GM11168 (cell line): Measurements from ENCODE around the gene MAT2A.
"Not testable (repeated sequence)": the region's sequence is repeated elsewhere in the genome, so short reads cannot be mapped to it uniquely, and the experiment has no call there.

ENCODE experiments used
- in situ Hi-C: fragments of 300-500 bp; cut with MboI; formaldehyde crosslinking; loops from one replicate; pipeline ENCODE4 v1.12.0; 2022; ENCODE audit warnings: low sequenced_read_pairs; ENCODE audit not compliant: unreplicated experiment

Gene MAT2A

GRCh38 chr2:85545780-85546240 is 6.8 kb downstream of the MAT2A start:
- in situ Hi-C loops, result no loop called here

- in situ Hi-C loops, result no loop called here
Measured at GRCh38 chr2:85547089-85547858, 8.3 kb downstream of the MAT2A start.

DNA sequence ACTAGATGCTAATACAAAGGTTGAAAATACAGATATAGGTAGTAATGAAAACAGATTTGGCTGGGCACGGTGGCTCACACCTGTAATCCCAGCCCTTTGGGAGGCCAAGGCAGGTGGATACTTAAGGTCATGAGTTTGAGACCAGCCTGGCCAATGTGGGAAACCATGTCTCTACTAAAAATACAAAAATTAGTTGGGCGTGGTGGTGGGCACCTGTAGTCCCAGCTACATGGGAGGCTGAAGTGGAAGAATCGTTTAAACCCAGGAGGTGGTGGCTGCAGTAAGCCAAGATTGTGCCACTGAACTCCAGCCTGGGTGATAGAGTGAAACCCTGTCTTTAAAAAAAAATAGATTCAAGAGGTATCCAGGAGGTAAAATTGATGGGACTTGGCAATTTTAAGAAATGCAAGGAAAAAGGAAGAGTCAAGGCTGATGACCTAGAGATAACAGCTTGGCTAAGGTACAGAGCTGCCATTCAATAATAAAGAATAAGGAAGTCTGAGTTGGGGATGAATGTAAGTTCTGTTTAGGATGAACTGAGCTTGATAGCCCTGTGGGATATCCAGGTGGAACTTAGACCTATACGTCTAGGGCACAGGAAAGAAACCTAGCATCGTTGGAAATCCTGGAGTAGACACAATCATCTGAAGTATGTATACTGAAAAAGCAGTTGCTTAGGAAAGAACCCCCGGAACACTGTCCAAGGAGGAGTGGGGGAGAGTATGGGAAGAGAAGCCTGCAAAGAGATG is 9.1 kb downstream of the MAT2A start:
- in situ Hi-C loops, result no loop called here

GRCh38 chr2:85548608-85548900 is 9.6 kb downstream of the MAT2A start:
- in situ Hi-C loops, result no loop called here

DNA sequence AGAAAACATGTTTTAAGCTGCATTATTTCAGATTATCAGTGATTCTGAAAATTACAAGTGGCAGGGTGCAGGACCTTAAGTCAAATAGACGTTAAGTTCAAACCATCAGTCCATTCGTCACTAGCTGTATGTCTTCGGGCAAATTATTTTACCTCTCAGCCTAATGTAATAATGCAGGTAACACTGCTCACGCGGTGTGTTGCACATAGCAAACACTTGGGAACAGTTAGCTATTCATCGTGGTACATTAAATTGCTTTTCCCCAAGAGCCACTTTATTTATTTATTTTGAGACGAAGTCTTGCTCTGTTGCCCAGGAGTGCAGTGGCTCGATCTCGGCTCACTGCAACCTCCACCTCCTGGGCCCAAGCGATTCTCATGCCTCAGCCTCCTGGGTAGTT is 10.1 kb downstream of the MAT2A start:
- in situ Hi-C loops, result no loop called here

DNA sequence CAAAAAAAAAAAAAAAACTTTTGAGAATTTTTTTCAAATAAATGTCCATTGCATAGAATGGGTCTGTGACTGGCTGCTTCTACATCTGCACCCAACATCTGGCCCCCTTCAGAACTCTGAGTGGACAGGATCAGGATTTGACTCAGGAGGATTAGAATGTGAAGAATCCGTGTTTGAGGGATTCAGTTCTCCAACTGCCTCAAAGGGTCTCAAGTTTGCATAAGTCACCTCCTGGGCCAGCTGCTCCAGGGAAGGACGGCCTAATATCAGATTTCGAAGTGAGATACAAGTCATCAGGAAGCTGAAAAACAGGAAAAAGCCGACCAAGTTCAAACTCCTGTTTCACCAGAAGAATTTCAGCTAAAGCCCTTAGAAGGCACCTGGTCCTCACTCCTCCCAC is 10.9 kb downstream of the MAT2A start:
- in situ Hi-C loops, result no loop called here

DNA sequence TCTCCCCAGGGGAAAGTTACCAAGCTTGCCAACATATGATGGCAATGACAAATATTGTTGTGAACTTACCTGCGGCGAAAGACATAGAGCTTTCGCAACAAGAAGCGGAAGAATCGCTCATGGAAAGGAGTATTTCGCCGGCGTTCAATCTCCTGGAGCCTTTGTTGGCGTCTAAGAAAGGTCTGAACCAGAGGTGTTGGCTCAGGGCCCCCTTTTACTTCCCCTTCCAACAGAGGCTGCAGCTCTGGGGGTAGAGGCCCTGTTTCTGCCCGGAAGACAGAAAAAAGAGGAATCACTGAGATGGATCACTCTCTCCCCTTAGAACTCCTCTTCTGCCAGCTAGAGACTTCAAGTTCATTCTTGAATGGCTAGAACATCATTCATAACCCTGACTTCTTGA is 11.5 kb downstream of the MAT2A start:
- in situ Hi-C loops, result no loop called here

DNA sequence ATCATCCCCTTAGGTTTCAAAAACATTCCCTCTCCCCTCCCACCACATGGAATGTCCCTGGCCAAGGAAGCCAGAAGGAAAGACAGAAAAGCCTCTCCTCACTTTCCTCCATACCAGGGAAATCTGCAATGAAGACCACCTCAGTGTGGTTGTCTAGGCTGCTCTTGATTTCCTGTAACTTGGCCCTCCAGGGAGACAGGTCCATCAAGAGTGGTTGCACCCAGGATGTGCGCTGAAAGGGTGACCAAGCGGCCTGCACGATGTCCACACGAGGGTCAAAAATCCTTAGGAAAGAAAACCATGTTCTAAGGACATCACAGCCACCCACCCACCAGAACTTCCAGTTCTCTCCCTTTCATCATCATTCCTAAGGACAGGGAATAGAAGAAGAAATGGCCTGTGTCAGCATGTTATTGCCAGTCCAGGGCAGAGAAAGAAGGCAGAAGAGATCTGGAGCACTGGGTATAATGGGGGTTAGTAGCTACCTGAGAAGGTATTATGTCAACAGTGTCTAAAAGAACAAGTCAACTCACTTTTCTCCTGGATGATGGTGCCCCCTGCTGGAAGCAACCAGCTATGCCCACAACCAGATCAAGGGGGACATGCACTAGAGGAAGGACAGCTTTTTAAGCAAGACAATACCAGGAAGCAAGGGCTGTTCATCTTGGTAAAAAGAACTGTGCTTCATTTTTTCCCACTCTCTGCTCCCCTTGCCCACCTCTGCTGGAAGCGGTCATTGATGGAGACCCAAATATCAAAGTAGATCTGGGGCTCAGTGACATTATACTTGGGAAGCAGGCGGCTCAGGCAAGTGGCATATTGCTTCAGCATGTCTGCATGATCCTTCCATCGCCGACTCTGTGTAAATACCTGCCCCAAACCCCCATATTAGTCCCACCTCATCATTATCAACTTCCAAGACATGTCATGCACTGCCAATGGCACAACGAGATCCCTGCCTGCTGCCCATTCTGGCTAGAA is 13.0 kb downstream of the MAT2A start:
- in situ Hi-C loops, result no loop called here

GRCh38 chr2:85553184-85553583 is 14.2 kb downstream of the MAT2A start:
- in situ Hi-C loops, result no loop called here

DNA sequence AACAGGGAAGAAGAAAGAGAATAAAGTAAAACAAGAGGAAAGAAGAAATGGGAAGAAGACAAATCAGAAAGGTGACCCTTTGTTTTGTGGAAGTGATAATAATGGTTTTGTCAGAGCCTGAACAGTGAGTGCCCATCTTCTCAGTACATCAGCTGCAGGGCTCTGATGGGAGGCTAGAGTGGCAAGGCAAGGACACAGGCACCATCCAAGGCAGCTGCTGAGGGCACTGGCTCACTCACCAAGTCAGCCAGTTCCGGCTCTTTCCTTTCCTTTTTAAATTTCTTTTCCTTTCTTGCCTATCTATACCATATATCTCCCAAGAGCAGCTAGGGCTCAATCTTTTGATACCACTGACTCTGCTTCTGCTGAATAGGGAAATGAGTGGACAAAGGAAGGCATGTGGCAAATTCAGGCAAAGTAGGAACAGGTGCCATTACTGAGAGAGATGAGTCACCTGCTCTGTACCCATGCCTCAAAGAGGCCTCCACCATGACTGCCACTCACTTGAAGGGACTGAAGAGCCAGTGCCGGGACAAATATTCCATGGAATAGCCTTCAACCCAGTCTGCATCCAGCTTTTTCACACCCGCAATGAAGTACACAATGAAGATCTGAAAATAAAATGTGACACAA is 16.1 kb downstream of the MAT2A start:
- in situ Hi-C loops, result loop anchor here (5.0 kb wide), 1 partner anchor 138 kb away; the partner anchor contains the start of gene SH2D6

DNA sequence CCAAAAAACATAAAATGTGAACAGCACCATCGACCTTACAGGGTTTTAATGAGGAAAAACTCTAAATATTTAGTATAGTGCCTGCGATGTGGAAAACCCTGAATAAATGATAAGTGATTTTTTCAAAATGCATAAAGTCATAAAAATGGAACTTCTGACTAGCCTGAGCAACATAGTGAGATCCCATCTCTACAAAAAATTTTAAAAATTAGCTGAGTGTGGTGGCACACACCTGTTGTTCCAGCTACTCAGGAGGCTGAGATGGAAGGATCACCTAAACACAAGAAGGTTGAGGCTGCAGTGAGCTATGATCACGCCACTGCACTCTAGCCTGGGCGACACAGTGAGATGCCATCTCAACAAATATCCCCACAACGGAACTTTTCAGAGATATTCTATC is 18.2 kb downstream of the MAT2A start:
- in situ Hi-C loops, result loop anchor here (5.0 kb wide), 1 partner anchor 140 kb away; the partner anchor contains the start of gene SH2D6

GRCh38 chr2:85558160-85558559 is 19.2 kb downstream of the MAT2A start:
- in situ Hi-C loops, result loop anchor here (5.0 kb wide), 1 partner anchor 141 kb away; the partner anchor contains the start of gene SH2D6

DNA sequence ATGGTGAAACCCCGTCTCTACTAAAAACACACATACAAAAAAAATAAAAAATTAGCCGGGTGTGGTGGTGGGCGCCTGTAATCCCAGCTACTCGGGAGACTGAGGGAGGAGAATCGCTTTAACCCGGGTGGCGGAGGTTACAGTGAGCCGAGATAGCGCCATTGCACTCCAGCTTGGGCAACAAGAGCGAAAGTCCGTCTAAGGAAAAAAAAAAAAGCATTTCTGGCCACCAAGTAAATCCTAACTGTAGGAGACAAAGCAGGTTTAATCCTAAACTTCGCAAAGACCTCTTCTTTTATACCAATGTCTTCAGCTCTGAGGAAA is 21.4 kb downstream of the MAT2A start:
- in situ Hi-C loops, result not testable (repeated sequence)

DNA sequence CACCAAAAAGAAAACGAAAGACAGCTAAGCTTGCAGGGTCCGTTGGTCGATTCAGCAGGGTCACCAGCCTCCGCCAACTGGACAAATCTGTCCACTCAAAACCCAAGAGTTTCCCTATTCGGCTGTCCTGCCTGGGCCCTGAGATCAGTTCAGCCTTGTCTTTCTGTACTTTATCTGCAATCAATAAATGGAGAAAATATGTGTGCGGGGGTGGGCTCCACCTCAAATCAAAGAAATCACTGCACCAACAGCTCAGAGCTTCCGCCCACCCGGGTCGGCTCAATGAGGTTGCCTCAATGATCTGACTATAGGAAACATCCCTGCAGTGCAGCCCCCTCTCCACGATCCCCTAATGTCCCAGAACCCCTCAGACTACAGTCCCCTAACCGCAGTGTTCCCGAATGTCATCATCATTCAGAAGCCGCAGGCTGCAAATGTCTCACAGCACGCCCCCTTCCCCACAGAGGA is 21.9 kb downstream of the MAT2A start:
- in situ Hi-C loops, result no loop called here

- in situ Hi-C loops, result no loop called here
Measured at GRCh38 chr2:85561280-85562212, 22.6 kb downstream of the MAT2A start, which contains the start of gene GGCX. Gene GGCX (minus strand): TSS chr2:85561493. CDS start chr2:85561428, 65 bp downstream.

DNA sequence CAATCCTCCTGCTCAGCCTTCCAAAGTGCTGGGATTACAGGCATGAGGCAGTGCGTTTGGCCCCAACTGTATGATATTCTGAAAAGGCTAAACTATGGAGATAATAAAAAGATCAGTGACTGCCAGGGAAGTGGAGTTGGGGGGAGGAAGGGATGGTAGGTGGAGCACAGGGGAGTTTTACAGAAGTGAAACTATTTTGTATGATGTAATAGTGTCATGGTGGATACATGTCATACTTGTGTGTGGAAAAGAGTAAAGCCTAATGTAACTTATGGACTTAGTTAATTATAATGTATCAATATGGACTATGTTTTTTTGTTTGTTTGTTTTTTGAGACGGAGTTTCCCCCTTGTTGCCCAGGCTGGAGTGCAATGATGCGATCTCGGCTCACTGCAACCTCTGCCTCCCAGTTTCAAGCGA is 25.2 kb downstream of the MAT2A start:
- in situ Hi-C loops, result no loop called here

GRCh38 chr2:85566265-85566664 is 27.3 kb downstream of the MAT2A start:
- in situ Hi-C loops, result no loop called here

DNA sequence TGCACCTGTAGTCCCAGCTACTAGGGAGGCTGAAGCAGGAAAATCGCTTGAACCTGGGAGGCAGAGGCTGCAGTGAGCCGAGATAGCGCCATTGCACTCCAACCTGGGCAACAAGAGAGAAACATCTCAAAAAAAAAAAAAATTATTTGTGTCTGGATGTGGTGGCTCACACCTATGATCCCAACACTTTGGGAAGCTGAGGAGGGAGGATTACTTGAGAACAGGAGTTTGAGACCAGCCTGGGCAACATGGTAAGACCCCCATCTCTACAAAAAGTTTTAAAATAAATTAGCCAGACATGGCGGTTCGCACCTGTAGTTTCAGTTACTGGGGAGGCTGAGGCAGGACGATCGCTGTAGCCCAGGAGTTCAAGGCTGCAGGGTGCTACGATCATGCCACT is 36.8 kb downstream of the MAT2A start:
- in situ Hi-C loops, result no loop called here

- in situ Hi-C loops, result no loop called here
Measured at GRCh38 chr2:85577063-85577385, 38.1 kb downstream of the MAT2A start.
